ENCODE results near the gene PUS7L. TPM values are rescaled to one million over a fixed set of nuclear protein-coding genes. Genes with fewer than 3 reads are reported as not detected.

The PUS7L gene
- polyA plus RNA-seq, 1 of the 3 experiments (the other 2 are of a cell fraction), result 1.8 TPM

- Histone ChIP-seq H3K36me3 (replicated peaks in 1 of 2; ENCODE audit: control insufficient read depth in 1 of 2, insufficient read depth in 2 of 2, low read length in 1 of 2) (peaks cover 9 to 24% of the 10 kb centered on the region in 2 experiments), H3K27me3 (ENCODE audit: insufficient read depth) (no peaks in the 10 kb centered on the region), H4K20me1 (ENCODE audit: insufficient read depth) (no peaks in the 10 kb centered on the region), H3K79me2 (ENCODE audit: insufficient read depth) (no peaks in the 10 kb centered on the region), H3K27ac (ENCODE audit: low read depth in 2 of 2, low read length in 1 of 2) (no peak overlapping the region), H3F3A (replicated peaks; ENCODE audit: insufficient read depth) (peaks cover 4% of the 10 kb centered on the region), H3K4me2 (peak overlapping the region; percentile 21; the same call in 1 of the 2 replicates), H3K9me2 (no peaks in the 10 kb centered on the region), H3K9ac (no peak overlapping the region), H3K9me3 (no peaks in the 10 kb centered on the region), H3K4me3 (ENCODE audit: low read depth in 2 of 2, low read length in 1 of 2) (no peak overlapping the region), H2AFZ (ENCODE audit: low read depth) (no peak overlapping the region), H3K4me1 (ENCODE audit: control insufficient read depth in 1 of 2, insufficient read depth in 2 of 2, low read depth in 1 of 2, low read length in 1 of 2) (peaks cover 0 to 17% of the 10 kb centered on the region in 2 experiments; a peak in 2 of 4 replicates)
- CTCF ChIA-PET, result no interaction called here
- POLR2A ChIA-PET, result no interaction called here
- DNase-seq, result no peak
- TF ChIP-seq FOSL2 (IDR thresholded peaks at IDR 0.05; ENCODE audit: borderline replicate concordance, low read depth), result no peak
- TF ChIP-seq RFX5 (IDR thresholded peaks at IDR 0.05; ENCODE audit: low read length), result no peak
- TF ChIP-seq NRF1 (IDR thresholded peaks at IDR 0.05; ENCODE audit: low read depth, low read length), result no peak
- whole genome bisulfite sequencing (ENCODE audit: low lambda C conversion rate), result 85% methylated on average over 3 of the region's 3 CpGs
Observed at GRCh38 chr12:43736927-43737440, 21.6 kb downstream of the PUS7L start.

- 91% methylated on average over 3 of the region's 3 CpGs for WGBS (ENCODE audit: low lambda C conversion rate)
Observed at GRCh38 chr12:43733687-43734086, 24.9 kb downstream of the PUS7L start.

More at GRCh38 chr12:43733687-43734086, 24.9 kb downstream of the PUS7L start:
- Histone ChIP-seq H2AFZ (ENCODE audit: low read depth) (no peak overlapping the region), H3K9ac (no peak overlapping the region), H3K36me3 (replicated peaks in 1 of 2; ENCODE audit: control insufficient read depth in 1 of 2, insufficient read depth in 2 of 2, low read length in 1 of 2) (peaks cover 2 to 31% of the 10 kb centered on the region in 2 experiments), H3F3A (replicated peaks; ENCODE audit: insufficient read depth) (no peaks in the 10 kb centered on the region), H3K27me3 (ENCODE audit: insufficient read depth) (no peaks in the 10 kb centered on the region), H3K27ac (ENCODE audit: low read depth in 2 of 2, low read length in 1 of 2) (no peak overlapping the region), H3K9me2 (no peaks in the 10 kb centered on the region), H3K4me2 (no peak overlapping the region), H3K9me3 (no peaks in the 10 kb centered on the region), H3K79me2 (ENCODE audit: insufficient read depth) (no peaks in the 10 kb centered on the region), H3K4me3 (ENCODE audit: low read depth in 2 of 2, low read length in 1 of 2) (no peak overlapping the region), H3K4me1 (ENCODE audit: control insufficient read depth in 1 of 2, insufficient read depth in 2 of 2, low read depth in 1 of 2, low read length in 1 of 2) (peaks cover 0 to 10% of the 10 kb centered on the region in 2 experiments; a peak in 1 of 4 replicates), H4K20me1 (ENCODE audit: insufficient read depth) (no peaks in the 10 kb centered on the region)
- no peak for TF ChIP-seq EP300 (IDR thresholded peaks at IDR 0.05; ENCODE audit: borderline replicate concordance in 1 of 2, low read depth in 1 of 2, low read length in 1 of 2)
- TF ChIP-seq NRF1 (IDR thresholded peaks at IDR 0.05; ENCODE audit: low read depth, low read length), result no peak
- TF ChIP-seq GABPA (IDR thresholded peaks at IDR 0.05; ENCODE audit: low read depth), result no peak
- TF ChIP-seq CHD2 (IDR thresholded peaks at IDR 0.05; ENCODE audit: low read length, partially characterized antibody), result no peak
- TF ChIP-seq NFIC (IDR thresholded peaks at IDR 0.05; ENCODE audit: borderline replicate concordance), result no peak
- TF ChIP-seq USF2 (IDR thresholded peaks at IDR 0.05; ENCODE audit: borderline replicate concordance, low read depth, low read length), result no peak
- no peak for TF ChIP-seq JUND (IDR thresholded peaks at IDR 0.05)
- peak; percentile 20; the same call in 1 of the 2 replicates for TF ChIP-seq CTCF (IDR thresholded peaks at IDR 0.05)
- POLR2A ChIA-PET, result no interaction called here
- no peak for DNase-seq
- CTCF ChIA-PET, result interaction anchor here (1.2 kb wide), 1 partner anchor 290 kb away, joined by 4 read pairs; no protein-coding TSS in a partner anchor
